SK-N-MC (cell line): ENCODE data around the gene GPR160.

Experiments used
- EZH2 ChIP-seq: fragments of 200-600 bp; sonication (generic); IDR thresholded peaks from one replicate; pipeline ENCODE4 v1.6.1; 2017; ENCODE audit warnings: antibody characterized with exemption
- POLR2AphosphoS5 ChIP-seq: IDR thresholded peaks from 2 replicates; pipeline ENCODE4 v1.6.1; 2012; ENCODE audit warnings: mild to moderate bottlenecking, low read depth, low read length, borderline replicate concordance

- TF ChIP-seq POLR2AphosphoS5 (no peak), EZH2 (no peak)
Observed at GRCh38 chr3:170100944-170101343, 63.1 kb downstream of the GPR160 start.
